ENCODE data around the gene STK32C. TPM values are rescaled to one million over a fixed set of nuclear protein-coding genes. Genes with fewer than 3 reads are reported as not detected.

STK32C gene
- total and polyA plus RNA-seq, 4 donors = 4.9 to 12.4 (median 9.7) TPM

- DNase-seq (peak; percentile 16 to 36), ATAC-seq (ENCODE audit: low FRiP score) (no peak)
- Histone ChIP-seq H3K27me3 (ENCODE audit: control insufficient read depth in 1 of 2, insufficient read depth in 2 of 2, low read length in 1 of 2) (no peaks in the 10 kb centered on the region), H3K27ac (ENCODE audit: low read depth in 1 of 2, low read length in 2 of 2) (no peak overlapping the region), H3K36me3 (ENCODE audit: control insufficient read depth in 1 of 2, insufficient read depth in 2 of 2, low read length in 1 of 2) (no peaks in the 10 kb centered on the region), H3K4me1 (ENCODE audit: control insufficient read depth in 1 of 2, insufficient read depth in 2 of 2, low read length in 2 of 2) (no peaks in the 10 kb centered on the region), H3K4me3 (ENCODE audit: low read length in 2 of 2) (no peak overlapping the region), H3K9me3 (ENCODE audit: control insufficient read depth, low read length) (no peaks in the 10 kb centered on the region)
- 75 to 79% methylated on average over 23 of the region's 23 CpGs for WGBS, 2 donors
- intact Hi-C loops (cut with DNase I) = no loop called here
Measured at GRCh38 chr10:132166216-132166950, 141.4 kb downstream of the STK32C start.

GRCh38 chr10:132165416-132165980 lies 142.3 kb downstream of the STK32C start:
- Histone ChIP-seq H3K27ac (ENCODE audit: low read depth in 1 of 2, low read length in 2 of 2) (no peak overlapping the region), H3K36me3 (ENCODE audit: control insufficient read depth in 1 of 2, insufficient read depth in 2 of 2, low read length in 1 of 2) (no peaks in the 10 kb centered on the region), H3K4me3 (ENCODE audit: low read length in 2 of 2) (no peak overlapping the region), H3K27me3 (ENCODE audit: control insufficient read depth in 1 of 2, insufficient read depth in 2 of 2, low read length in 1 of 2) (no peaks in the 10 kb centered on the region), H3K4me1 (ENCODE audit: control insufficient read depth in 1 of 2, insufficient read depth in 2 of 2, low read length in 2 of 2) (no peaks in the 10 kb centered on the region), H3K9me3 (ENCODE audit: control insufficient read depth, low read length) (no peaks in the 10 kb centered on the region)
- ATAC-seq (ENCODE audit: low FRiP score) = no peak
- intact Hi-C loops (cut with DNase I) = no loop called here
- DNase-seq = peak; percentile 22 to 55
- 90 to 91% methylated on average over 20 to 21 of the region's 21 CpGs for WGBS, 2 donors

GRCh38 chr10:132164761-132165278 lies 142.9 kb downstream of the STK32C start:
- Histone ChIP-seq H3K4me1 (ENCODE audit: control insufficient read depth in 1 of 2, insufficient read depth in 2 of 2, low read length in 2 of 2) (no peaks in the 10 kb centered on the region), H3K27me3 (ENCODE audit: control insufficient read depth in 1 of 2, insufficient read depth in 2 of 2, low read length in 1 of 2) (no peaks in the 10 kb centered on the region), H3K4me3 (ENCODE audit: low read length in 2 of 2) (no peak overlapping the region), H3K27ac (ENCODE audit: low read depth in 1 of 2, low read length in 2 of 2) (no peak overlapping the region), H3K9me3 (ENCODE audit: control insufficient read depth, low read length) (no peaks in the 10 kb centered on the region), H3K36me3 (ENCODE audit: control insufficient read depth in 1 of 2, insufficient read depth in 2 of 2, low read length in 1 of 2) (no peaks in the 10 kb centered on the region)
- DNase-seq (peak in 1 of 2 donors; percentile 51), ATAC-seq (ENCODE audit: low FRiP score) (no peak)
- 59 to 62% methylated on average over 18 to 20 of the region's 20 CpGs for WGBS, 2 donors
- intact Hi-C loops (cut with DNase I) = no loop called here

- no peak overlapping the region for H3K4me3 ChIP-seq (ENCODE audit: low read length in 2 of 2)
- H3K4me1 ChIP-seq (ENCODE audit: control insufficient read depth in 1 of 2, insufficient read depth in 2 of 2, low read length in 2 of 2) = no peaks in the 10 kb centered on the region
- no peaks in the 10 kb centered on the region for H3K36me3 ChIP-seq (ENCODE audit: control insufficient read depth in 1 of 2, insufficient read depth in 2 of 2, low read length in 1 of 2)
- no peaks in the 10 kb centered on the region for H3K27me3 ChIP-seq (ENCODE audit: control insufficient read depth in 1 of 2, insufficient read depth in 2 of 2, low read length in 1 of 2)
- no peak overlapping the region for H3K27ac ChIP-seq (ENCODE audit: low read depth in 1 of 2, low read length in 2 of 2)
- no peaks in the 10 kb centered on the region for H3K9me3 ChIP-seq (ENCODE audit: control insufficient read depth, low read length)
- intact Hi-C loops (cut with DNase I) = no loop called here
- peak in 1 of 2 donors; percentile 39 for DNase-seq
- 80 to 81% methylated on average over 17 of the region's 17 CpGs for WGBS, 2 donors
- no peak for ATAC-seq (ENCODE audit: low FRiP score)
Measured at GRCh38 chr10:132163826-132164515, 143.8 kb downstream of the STK32C start.

- H3K4me3 ChIP-seq (ENCODE audit: low read length in 2 of 2) = no peak overlapping the region
- WGBS, 2 donors = 45 to 65% methylated on average over 16 of the region's 16 CpGs
Measured at GRCh38 chr10:132163278-132163765, 144.4 kb downstream of the STK32C start.

GRCh38 chr10:132162590-132163277 lies 145.0 kb downstream of the STK32C start:
- 12 to 35% methylated on average over 10 of the region's 10 CpGs for WGBS, 2 donors
- DNase-seq (peak in 1 of 2 donors; percentile 51), ATAC-seq (ENCODE audit: low FRiP score) (no peak)
- H3K27me3 ChIP-seq (ENCODE audit: control insufficient read depth in 1 of 2, insufficient read depth in 2 of 2, low read length in 1 of 2) = no peaks in the 10 kb centered on the region
- H3K4me3 ChIP-seq (ENCODE audit: low read length in 2 of 2) = no peak overlapping the region
- H3K36me3 ChIP-seq (ENCODE audit: control insufficient read depth in 1 of 2, insufficient read depth in 2 of 2, low read length in 1 of 2) = no peaks in the 10 kb centered on the region
- no peaks in the 10 kb centered on the region for H3K4me1 ChIP-seq (ENCODE audit: control insufficient read depth in 1 of 2, insufficient read depth in 2 of 2, low read length in 2 of 2)
- intact Hi-C loops (cut with DNase I) = no loop called here
- no peak overlapping the region for H3K27ac ChIP-seq (ENCODE audit: low read depth in 1 of 2, low read length in 2 of 2)
- no peaks in the 10 kb centered on the region for H3K9me3 ChIP-seq (ENCODE audit: control insufficient read depth, low read length)

More at GRCh38 chr10:132163278-132163765, 144.4 kb downstream of the STK32C start:
- no peaks in the 10 kb centered on the region for H3K27me3 ChIP-seq (ENCODE audit: control insufficient read depth in 1 of 2, insufficient read depth in 2 of 2, low read length in 1 of 2)
- H3K9me3 ChIP-seq (ENCODE audit: control insufficient read depth, low read length) = no peaks in the 10 kb centered on the region
- no peaks in the 10 kb centered on the region for H3K4me1 ChIP-seq (ENCODE audit: control insufficient read depth in 1 of 2, insufficient read depth in 2 of 2, low read length in 2 of 2)
- DNase-seq (peak in 1 of 2 donors; percentile 73), ATAC-seq (ENCODE audit: low FRiP score) (peak; percentile 29)
- no peaks in the 10 kb centered on the region for H3K36me3 ChIP-seq (ENCODE audit: control insufficient read depth in 1 of 2, insufficient read depth in 2 of 2, low read length in 1 of 2)
- intact Hi-C loops (cut with DNase I) = no loop called here
- no peak overlapping the region for H3K27ac ChIP-seq (ENCODE audit: low read depth in 1 of 2, low read length in 2 of 2)

GRCh38 chr10:132162021-132162531 lies 145.7 kb downstream of the STK32C start:
- Histone ChIP-seq H3K4me3 (ENCODE audit: low read length in 2 of 2) (no peak overlapping the region), H3K9me3 (ENCODE audit: control insufficient read depth, low read length) (no peaks in the 10 kb centered on the region), H3K27me3 (ENCODE audit: control insufficient read depth in 1 of 2, insufficient read depth in 2 of 2, low read length in 1 of 2) (no peaks in the 10 kb centered on the region), H3K27ac (ENCODE audit: low read depth in 1 of 2, low read length in 2 of 2) (no peak overlapping the region), H3K36me3 (ENCODE audit: control insufficient read depth in 1 of 2, insufficient read depth in 2 of 2, low read length in 1 of 2) (no peaks in the 10 kb centered on the region), H3K4me1 (ENCODE audit: control insufficient read depth in 1 of 2, insufficient read depth in 2 of 2, low read length in 2 of 2) (no peaks in the 10 kb centered on the region)
- peak in 1 of 2 donors; percentile 39 for DNase-seq
- ATAC-seq (ENCODE audit: low FRiP score) = no peak
- intact Hi-C loops (cut with DNase I) = no loop called here
- 18 to 27% methylated on average over 10 to 12 of the region's 12 CpGs for WGBS, 2 donors
